ENCODE data around the gene LRRC8B.
"Not testable (repeated sequence)": the region's sequence is repeated elsewhere in the genome, so short reads cannot be mapped to it uniquely, and the experiment has no call there.

Gene LRRC8B

DNA sequence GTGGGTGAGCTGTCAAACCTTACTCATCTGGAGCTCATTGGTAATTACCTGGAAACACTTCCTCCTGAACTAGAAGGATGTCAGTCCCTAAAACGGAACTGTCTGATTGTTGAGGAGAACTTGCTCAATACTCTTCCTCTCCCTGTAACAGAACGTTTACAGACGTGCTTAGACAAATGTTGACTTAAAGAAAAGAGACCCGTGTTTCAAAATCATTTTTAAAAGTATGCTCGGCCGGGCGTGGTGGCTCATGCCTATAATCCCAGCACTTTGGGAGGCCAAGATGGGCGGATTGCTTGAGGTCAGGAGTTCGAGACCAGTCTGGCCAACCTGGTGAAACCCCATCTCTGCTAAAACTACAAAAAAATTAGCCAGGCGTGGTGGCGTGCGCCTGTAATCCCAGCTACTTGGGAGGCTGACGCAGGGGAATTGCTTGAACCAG lies 68.3 kb downstream of the LRRC8B start:
- H3K27me3 ChIP-seq (ENCODE audit: control insufficient read depth, insufficient read depth, low read length); H3K36me3 ChIP-seq (ENCODE audit: insufficient read depth, low read length); H3K4me2 ChIP-seq (ENCODE audit: low read length); H3K9me3 ChIP-seq (replicated peaks; ENCODE audit: low read length); H3K4me3 ChIP-seq (ENCODE audit: low read length); H3K9ac ChIP-seq (ENCODE audit: low read depth, low read length): not testable (repeated sequence)
- peaks cover 38% of the 10 kb centered on the region for H3K4me1 ChIP-seq (ENCODE audit: control insufficient read depth, insufficient read depth, low read length)

DNA sequence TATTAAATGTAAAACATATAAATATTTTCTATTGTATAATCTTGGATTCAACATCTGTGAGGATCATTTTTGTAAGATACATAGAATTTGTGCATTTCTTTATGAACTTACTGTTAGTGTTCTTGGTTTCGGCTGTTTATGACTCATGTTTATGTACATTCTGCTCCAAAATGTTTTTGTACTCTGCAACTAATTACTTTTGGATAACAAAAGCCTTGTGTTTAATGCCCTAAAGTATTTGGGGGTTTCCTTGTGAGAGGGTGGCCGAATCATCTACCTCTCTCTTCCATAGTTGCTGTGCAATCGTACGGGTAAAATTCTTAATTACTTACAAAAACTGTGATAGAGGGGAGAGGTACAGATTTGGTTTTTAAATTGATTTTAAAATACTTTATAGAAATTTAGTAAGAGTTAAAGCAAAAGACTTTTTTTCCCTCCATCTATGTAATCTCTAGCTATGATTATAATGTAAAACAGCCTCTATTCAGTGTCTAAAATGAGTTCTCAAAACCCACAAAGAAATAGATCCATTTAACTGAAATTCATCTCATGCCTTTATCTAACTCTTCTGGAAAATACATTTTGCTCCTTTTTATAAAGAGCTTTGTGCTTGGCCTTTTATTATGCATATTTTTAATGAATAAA lies 69.6 kb downstream of the LRRC8B start:
- Histone ChIP-seq H3K9me3 (replicated peaks; ENCODE audit: low read length) (no peaks in the 10 kb centered on the region), H3K4me2 (ENCODE audit: low read length) (peak overlapping the region; percentile 46), H3K4me1 (ENCODE audit: control insufficient read depth, insufficient read depth, low read length) (peaks cover 36% of the 10 kb centered on the region), H3K4me3 (ENCODE audit: low read length) (no peak overlapping the region), H3K36me3 (ENCODE audit: insufficient read depth, low read length) (no peaks in the 10 kb centered on the region), H3K9ac (ENCODE audit: low read depth, low read length) (no peak overlapping the region), H3K27me3 (ENCODE audit: control insufficient read depth, insufficient read depth, low read length) (no peaks in the 10 kb centered on the region)

DNA sequence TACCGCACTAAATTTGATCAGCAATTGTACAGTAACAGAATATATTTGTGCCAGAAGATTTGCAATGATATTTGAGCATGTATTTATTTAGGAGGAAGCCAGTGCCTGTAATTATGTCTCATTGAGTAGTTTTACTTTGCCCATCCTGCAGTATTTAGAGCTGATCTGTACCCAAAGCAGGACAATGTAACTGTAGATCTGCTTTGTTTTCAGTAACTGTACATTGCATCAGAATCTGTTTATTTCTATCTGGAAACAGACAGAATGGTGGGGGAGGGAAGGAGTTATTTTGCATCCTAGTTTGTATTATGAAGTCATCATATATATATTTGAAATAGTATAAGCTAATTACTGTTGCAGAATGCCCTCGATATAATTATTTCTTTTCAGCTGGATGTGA lies 72.1 kb downstream of the LRRC8B start:
- no peaks in the 10 kb centered on the region for H3K9me3 ChIP-seq (replicated peaks; ENCODE audit: low read length)
- no peak overlapping the region for H3K9ac ChIP-seq (ENCODE audit: low read depth, low read length)
- H3K27me3 ChIP-seq (ENCODE audit: control insufficient read depth, insufficient read depth, low read length) = no peaks in the 10 kb centered on the region
- H3K36me3 ChIP-seq (ENCODE audit: insufficient read depth, low read length) = no peaks in the 10 kb centered on the region
- H3K4me1 ChIP-seq (ENCODE audit: control insufficient read depth, insufficient read depth, low read length) = peaks cover 15% of the 10 kb centered on the region
- no peak overlapping the region for H3K4me3 ChIP-seq (ENCODE audit: low read length)
- no peak overlapping the region for H3K4me2 ChIP-seq (ENCODE audit: low read length)

DNA sequence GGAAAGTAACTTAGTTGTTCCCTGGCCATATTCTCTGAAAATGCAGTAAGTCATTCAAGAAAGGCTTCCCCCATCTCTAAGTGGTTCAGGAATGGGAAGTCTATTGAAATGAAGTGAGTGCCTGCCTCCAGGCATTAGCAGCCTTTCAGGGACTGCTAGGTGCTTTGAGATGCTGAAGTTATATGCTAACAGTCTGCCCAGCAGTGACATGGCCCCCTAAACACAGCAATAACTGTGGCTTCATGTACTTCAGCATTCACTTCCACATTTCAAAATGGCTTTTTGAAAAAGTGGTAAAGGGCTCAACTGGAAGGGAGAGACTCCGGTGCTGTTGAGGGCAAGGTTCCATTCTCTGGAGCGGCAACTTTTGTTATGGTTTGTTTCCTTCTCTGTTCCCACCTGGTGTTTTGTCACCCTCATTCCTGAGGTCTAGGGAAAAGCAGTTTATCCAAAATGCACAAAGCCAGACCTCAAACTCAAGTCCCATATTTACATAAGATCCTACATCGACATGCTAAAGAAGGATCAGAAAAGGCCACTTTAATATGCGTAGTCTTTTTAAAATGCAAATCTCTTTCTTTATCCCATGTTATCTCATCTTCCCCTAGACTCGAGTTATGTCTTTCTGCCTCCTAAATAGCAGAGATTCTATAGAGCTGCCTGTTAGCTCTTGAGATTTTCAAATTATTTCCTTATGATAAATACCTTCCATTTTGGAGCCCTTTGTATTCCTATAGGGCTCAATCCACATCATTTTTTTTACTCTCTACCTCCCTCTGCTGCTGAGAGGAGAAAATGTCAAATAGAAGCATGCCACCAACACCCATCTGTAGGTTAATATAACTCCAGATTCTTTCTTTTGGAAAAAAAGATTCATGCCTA lies 74.1 kb downstream of the LRRC8B start:
- Histone ChIP-seq H3K9ac (ENCODE audit: low read depth, low read length) (no peak overlapping the region), H3K27me3 (ENCODE audit: control insufficient read depth, insufficient read depth, low read length) (no peaks in the 10 kb centered on the region), H3K4me3 (ENCODE audit: low read length) (no peak overlapping the region), H3K36me3 (ENCODE audit: insufficient read depth, low read length) (no peaks in the 10 kb centered on the region), H3K4me2 (ENCODE audit: low read length) (no peak overlapping the region), H3K9me3 (replicated peaks; ENCODE audit: low read length) (no peaks in the 10 kb centered on the region), H3K4me1 (ENCODE audit: control insufficient read depth, insufficient read depth, low read length) (peaks cover 16% of the 10 kb centered on the region)

DNA sequence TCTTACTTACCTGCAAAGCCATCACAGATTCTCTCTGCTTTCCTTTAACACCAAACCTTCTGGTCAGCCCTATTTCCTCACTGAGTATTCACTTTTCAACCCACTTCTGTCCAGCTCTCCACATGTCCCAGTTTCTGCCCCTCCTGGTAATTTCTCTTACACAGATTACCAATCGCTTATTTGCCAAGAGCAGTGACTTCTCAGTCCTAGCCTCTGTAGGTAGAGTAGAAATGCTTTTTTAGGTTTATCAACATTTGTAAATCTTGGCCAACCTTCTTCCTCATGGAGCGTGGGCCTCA lies 74.7 kb downstream of the LRRC8B start:
- H3K9me3 ChIP-seq (replicated peaks; ENCODE audit: low read length) = no peaks in the 10 kb centered on the region
- H3K36me3 ChIP-seq (ENCODE audit: insufficient read depth, low read length) = no peaks in the 10 kb centered on the region
- peaks cover 16% of the 10 kb centered on the region for H3K4me1 ChIP-seq (ENCODE audit: control insufficient read depth, insufficient read depth, low read length)
- no peaks in the 10 kb centered on the region for H3K27me3 ChIP-seq (ENCODE audit: control insufficient read depth, insufficient read depth, low read length)
- no peak overlapping the region for H3K4me2 ChIP-seq (ENCODE audit: low read length)
- H3K4me3 ChIP-seq (ENCODE audit: low read length) = no peak overlapping the region
- no peak overlapping the region for H3K9ac ChIP-seq (ENCODE audit: low read depth, low read length)

DNA sequence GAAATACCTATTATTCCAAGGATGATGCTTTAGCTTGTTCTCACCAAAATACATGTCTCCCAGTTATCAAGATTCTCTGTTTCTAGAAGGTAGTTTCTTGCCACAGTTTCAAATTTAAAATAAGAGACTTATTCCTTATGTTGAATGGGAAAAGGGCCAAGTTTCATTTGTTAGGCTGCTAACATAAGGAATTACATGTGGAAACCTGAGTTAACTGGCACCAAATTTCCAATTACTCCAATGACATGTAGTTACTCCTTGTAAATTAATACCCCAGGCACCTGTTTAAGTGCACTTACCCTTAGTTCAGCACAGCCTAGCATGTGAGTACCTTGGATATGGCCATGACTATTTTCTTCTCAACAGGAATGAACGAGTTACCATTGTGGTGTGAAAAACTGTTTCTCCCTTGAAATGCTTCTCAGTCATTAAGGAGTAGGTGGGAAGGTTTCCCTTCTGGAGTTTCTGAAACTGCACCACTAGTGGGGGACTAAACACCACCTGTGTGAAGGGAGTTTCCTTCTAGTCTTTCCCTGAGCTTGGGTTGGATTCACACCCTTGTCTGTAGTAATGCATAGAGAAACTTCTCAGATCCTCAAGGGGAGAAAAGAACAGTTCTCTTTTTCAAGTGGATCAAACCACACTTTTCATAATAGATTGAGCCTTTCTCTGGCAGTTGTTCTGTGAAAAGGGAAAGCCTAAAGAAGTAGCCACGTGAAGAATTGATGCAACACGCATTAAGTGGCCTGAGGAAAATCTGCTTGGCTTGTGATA lies 76.0 kb downstream of the LRRC8B start:
- H3K4me1 ChIP-seq (ENCODE audit: control insufficient read depth, insufficient read depth, low read length) = peaks cover 23% of the 10 kb centered on the region
- no peaks in the 10 kb centered on the region for H3K27me3 ChIP-seq (ENCODE audit: control insufficient read depth, insufficient read depth, low read length)
- no peak overlapping the region for H3K4me3 ChIP-seq (ENCODE audit: low read length)
- H3K9me3 ChIP-seq (replicated peaks; ENCODE audit: low read length) = no peaks in the 10 kb centered on the region
- no peaks in the 10 kb centered on the region for H3K36me3 ChIP-seq (ENCODE audit: insufficient read depth, low read length)
- no peak overlapping the region for H3K9ac ChIP-seq (ENCODE audit: low read depth, low read length)
- H3K4me2 ChIP-seq (ENCODE audit: low read length) = no peak overlapping the region

DNA sequence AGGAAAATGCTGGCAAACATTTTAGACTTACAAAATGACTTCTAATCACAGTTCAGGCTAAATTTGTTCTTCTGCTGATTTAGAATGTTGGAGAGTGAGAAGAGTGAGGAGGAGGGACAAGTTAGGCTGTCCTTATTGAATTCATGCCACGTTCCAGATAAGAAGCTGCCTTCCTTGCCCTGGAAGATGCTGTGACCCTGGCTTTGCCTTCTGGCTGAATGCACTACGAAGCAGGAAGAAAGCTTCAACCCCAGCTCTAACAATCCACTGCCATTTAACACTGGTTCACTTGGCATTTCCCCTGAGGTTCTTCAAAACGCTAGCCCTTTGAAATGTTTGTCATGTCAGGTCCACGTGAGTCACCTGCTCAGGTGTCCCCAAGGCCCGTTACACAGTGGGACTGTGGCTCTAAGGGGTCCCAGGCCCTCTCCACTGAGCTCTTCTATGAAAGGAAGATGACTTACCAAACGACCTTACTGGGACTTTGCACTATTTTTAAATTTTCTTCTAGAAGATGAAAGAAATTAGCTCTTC lies 78.3 kb downstream of the LRRC8B start:
- Histone ChIP-seq H3K4me2 (ENCODE audit: low read length) (no peak overlapping the region), H3K4me1 (ENCODE audit: control insufficient read depth, insufficient read depth, low read length) (peaks cover 32% of the 10 kb centered on the region), H3K9me3 (replicated peaks; ENCODE audit: low read length) (no peaks in the 10 kb centered on the region), H3K27me3 (ENCODE audit: control insufficient read depth, insufficient read depth, low read length) (no peaks in the 10 kb centered on the region), H3K4me3 (ENCODE audit: low read length) (no peak overlapping the region), H3K9ac (ENCODE audit: low read depth, low read length) (no peak overlapping the region), H3K36me3 (ENCODE audit: insufficient read depth, low read length) (no peaks in the 10 kb centered on the region)

DNA sequence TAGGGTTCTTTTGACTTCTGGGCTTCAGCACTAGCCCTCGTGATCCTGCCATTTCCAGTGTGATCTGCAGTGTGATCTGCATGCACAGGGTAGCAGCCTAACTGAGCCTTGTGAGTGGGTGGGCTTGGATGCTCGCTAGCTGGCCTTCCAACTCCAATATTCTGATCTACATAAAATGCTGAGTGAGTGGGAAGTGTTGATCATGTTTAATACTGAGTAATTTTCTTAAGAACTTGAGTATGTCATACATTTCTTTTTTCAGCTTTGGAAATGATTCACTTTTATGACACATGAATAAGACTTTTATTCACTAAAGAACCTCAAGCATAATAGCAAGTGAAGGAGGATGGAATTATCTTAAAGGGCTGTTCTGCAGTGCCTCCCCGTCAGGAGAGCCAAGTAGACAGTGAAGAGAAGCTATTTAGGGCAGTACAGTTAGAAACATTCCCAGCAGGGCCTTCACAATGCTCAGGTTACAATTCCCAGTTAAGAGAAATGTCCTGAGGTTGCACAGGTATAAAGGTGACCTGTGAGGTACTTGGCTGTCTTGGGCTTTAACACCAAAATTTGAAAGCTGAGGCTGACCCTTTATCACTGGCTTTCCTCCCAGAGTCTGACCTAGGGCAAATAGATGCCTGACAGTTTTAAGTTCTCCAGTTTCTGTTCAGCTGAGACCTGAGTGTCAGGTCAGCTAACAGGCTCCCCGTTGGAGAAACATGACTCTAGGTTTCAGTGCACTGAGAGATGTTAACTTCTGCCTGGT lies 79.2 kb downstream of the LRRC8B start:
- H3K36me3 ChIP-seq (ENCODE audit: insufficient read depth, low read length) = no peaks in the 10 kb centered on the region
- H3K9ac ChIP-seq (ENCODE audit: low read depth, low read length) = no peak overlapping the region
- no peaks in the 10 kb centered on the region for H3K27me3 ChIP-seq (ENCODE audit: control insufficient read depth, insufficient read depth, low read length)
- no peak overlapping the region for H3K4me3 ChIP-seq (ENCODE audit: low read length)
- H3K9me3 ChIP-seq (replicated peaks; ENCODE audit: low read length) = no peaks in the 10 kb centered on the region
- peaks cover 39% of the 10 kb centered on the region for H3K4me1 ChIP-seq (ENCODE audit: control insufficient read depth, insufficient read depth, low read length)
- H3K4me2 ChIP-seq (ENCODE audit: low read length) = peak overlapping the region; percentile 52

DNA sequence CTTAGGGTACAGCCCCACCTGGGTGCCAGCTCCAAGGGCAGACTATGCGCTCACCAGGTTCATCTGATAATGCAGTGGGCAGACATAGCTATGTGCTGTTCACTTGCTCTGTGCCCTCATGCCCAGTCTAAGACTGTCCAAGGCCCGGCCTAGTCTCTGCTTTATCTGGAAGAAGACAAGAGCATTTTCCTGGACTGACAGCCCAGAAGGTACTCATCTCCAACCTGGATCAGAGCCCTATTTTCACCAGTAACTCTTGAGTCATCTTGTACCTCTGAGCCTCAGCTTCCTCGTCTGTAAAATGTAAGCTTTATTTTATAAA lies 79.7 kb downstream of the LRRC8B start:
- Histone ChIP-seq H3K27me3 (ENCODE audit: control insufficient read depth, insufficient read depth, low read length) (no peaks in the 10 kb centered on the region), H3K9me3 (replicated peaks; ENCODE audit: low read length) (no peaks in the 10 kb centered on the region), H3K4me3 (ENCODE audit: low read length) (no peak overlapping the region), H3K36me3 (ENCODE audit: insufficient read depth, low read length) (no peaks in the 10 kb centered on the region), H3K4me1 (ENCODE audit: control insufficient read depth, insufficient read depth, low read length) (peaks cover 39% of the 10 kb centered on the region), H3K9ac (ENCODE audit: low read depth, low read length) (no peak overlapping the region), H3K4me2 (ENCODE audit: low read length) (no peak overlapping the region)

DNA sequence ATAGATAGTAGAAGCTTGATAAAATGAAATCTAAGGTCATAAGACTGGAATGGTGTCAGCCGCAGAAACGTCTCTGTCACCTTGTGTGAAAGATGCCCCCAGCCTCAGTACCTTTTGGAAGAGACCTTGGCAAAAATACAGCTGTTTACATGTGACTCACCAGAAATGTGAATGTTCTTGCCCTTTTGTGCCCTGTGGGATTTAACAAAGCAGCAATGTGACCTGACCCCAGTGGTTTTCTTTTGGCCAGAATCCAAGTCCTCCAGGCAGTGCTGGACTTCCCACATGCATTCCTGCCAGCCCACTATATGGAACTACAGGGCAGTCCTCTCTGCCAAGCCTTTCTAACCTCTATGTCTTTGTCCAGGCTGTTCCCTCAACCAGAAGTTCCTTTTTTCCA lies 81.1 kb downstream of the LRRC8B start:
- H3K36me3 ChIP-seq (ENCODE audit: insufficient read depth, low read length) = no peaks in the 10 kb centered on the region
- H3K4me3 ChIP-seq (ENCODE audit: low read length) = no peak overlapping the region

More for the DNA sequence above, 81.1 kb downstream of the LRRC8B start:
- Histone ChIP-seq H3K9me3 (replicated peaks; ENCODE audit: low read length) (no peaks in the 10 kb centered on the region), H3K27me3 (ENCODE audit: control insufficient read depth, insufficient read depth, low read length) (no peaks in the 10 kb centered on the region), H3K4me2 (ENCODE audit: low read length) (no peak overlapping the region), H3K9ac (ENCODE audit: low read depth, low read length) (no peak overlapping the region), H3K4me1 (ENCODE audit: control insufficient read depth, insufficient read depth, low read length) (peaks cover 39% of the 10 kb centered on the region)

Data from skeletal muscle satellite cell (primary cell).